Measurements from ENCODE around the gene STK32B. TPM values are rescaled to one million over a fixed set of nuclear protein-coding genes. Genes with fewer than 3 reads are reported as not detected.

Gene STK32B
- total and polyA plus RNA-seq, 9 of the 15 experiments (the other 6 are each of a cell fraction or from before 2014, with no cell fraction given): 0.03 to 0.20 (median 0.07) TPM; not detected in 2

DNA sequence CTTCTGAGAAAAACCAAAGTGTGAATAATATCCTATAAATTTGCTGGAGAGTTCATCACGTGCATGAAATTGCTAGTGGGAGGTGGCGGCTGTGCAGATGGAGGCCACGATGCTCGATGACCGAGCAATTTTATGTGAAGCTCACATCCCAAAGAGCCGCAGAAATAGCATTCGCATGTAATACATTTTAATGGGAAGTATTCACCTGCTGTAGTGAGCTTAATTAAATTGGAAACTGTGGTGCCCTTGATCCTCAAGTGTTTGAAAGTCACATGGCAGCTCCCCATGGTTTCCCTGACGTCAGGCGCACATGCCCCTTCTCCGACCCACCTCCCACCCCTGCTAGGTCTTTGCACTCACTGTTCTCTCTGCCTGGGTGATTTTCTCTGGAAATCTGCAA lies 136.8 kb downstream of the STK32B start:
- under 1% methylated on average over 9 of the region's 10 CpGs for WGBS (ENCODE audit: insufficient coverage, low coverage, missing lambda C conversion rate)
- FAIRE-seq: no peak
- in situ Hi-C loops (cut with MboI) (no loop called here), intact Hi-C loops (cut with micrococcal nuclease) (no loop called here)
- H3K36me3 ChIP-seq (ENCODE audit: control insufficient read depth, insufficient read depth, low read length): no peaks in the 10 kb centered on the region
- ChIA-PET CTCF (ENCODE audit: low intra/inter-chr PET ratio) (no interaction called here), POLR2A (no interaction called here)
- H3K27ac ChIP-seq (ENCODE audit: extremely low read depth, low read depth, low read length): no peak overlapping the region
- H3K9ac ChIP-seq (ENCODE audit: insufficient read depth in 1 of 2, low read depth in 2 of 2, low read length in 2 of 2): no peak overlapping the region
- DNase-seq (ENCODE audit: extremely low read depth in 1 of 4, low spot score in 3 of 4): no peak
- H3K9me3 ChIP-seq (replicated peaks; ENCODE audit: control insufficient read depth, insufficient read depth, low read depth, low read length): no peaks in the 10 kb centered on the region
- no TSS peak for BruUV-seq (replicated peaks)
- H3K4me3 ChIP-seq: no peak overlapping the region
- no peak for TF ChIP-seq SPI1 (IDR thresholded peaks at IDR 0.05; ENCODE audit: borderline replicate concordance, low read depth, low read length)
- TF ChIP-seq, protein P1, sequence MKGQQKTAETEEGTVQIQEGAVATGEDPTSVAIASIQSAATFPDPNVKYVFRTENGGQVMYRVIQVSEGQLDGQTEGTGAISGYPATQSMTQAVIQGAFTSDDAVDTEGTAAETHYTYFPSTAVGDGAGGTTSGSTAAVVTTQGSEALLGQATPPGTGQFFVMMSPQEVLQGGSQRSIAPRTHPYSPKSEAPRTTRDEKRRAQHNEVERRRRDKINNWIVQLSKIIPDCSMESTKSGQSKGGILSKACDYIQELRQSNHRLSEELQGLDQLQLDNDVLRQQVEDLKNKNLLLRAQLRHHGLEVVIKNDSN (CRISPR knock-in tag; IDR thresholded peaks at IDR 0.05): no peak
- TF ChIP-seq EP300 (IDR thresholded peaks at IDR 0.05; ENCODE audit: low read length): no peak
- no peak for TF ChIP-seq CCAR2 (IDR thresholded peaks at IDR 0.05; ENCODE audit: low read depth, low read length)
- TF ChIP-seq PYGO2 (tag; IDR thresholded peaks at IDR 0.05): no peak
- no peak for TF ChIP-seq MEF2A (IDR thresholded peaks at IDR 0.05; ENCODE audit: control insufficient read depth, low read depth, low read length)
- no peaks in the 10 kb centered on the region for H3K79me2 ChIP-seq (ENCODE audit: control insufficient read depth, insufficient read depth, low read length)
- H3K27me3 ChIP-seq (ENCODE audit: control insufficient read depth in 2 of 2, insufficient read depth in 2 of 2, low read length in 2 of 2): peaks cover 15 to 48% of the 10 kb centered on the region in 2 experiments; a peak in 3 of 5 replicates
- no peak overlapping the region for H2AFZ ChIP-seq (ENCODE audit: low read depth, low read length)
- H3K9me1 ChIP-seq (ENCODE audit: control insufficient read depth, insufficient read depth, low read length): no peaks in the 10 kb centered on the region
- ATAC-seq: no peak
- no peaks in the 10 kb centered on the region for H3K4me1 ChIP-seq (replicated peaks in 1 of 2; ENCODE audit: control insufficient read depth in 2 of 2, insufficient read depth in 2 of 2, low read length in 2 of 2)
- peaks cover 4% of the 10 kb centered on the region; the same call in 1 of the 2 replicates for H4K20me1 ChIP-seq (replicated peaks; ENCODE audit: control insufficient read depth, insufficient read depth, low read length)
- no peak overlapping the region for H3K4me2 ChIP-seq (ENCODE audit: insufficient read depth, low read length)
